ENCODE data around the gene PIK3R3. TPM values are rescaled to one million over a fixed set of nuclear protein-coding genes. Genes with fewer than 3 reads are reported as not detected.

PIK3R3 gene
- total and polyA plus RNA-seq, 9 of the 15 experiments (the other 6 are each of a cell fraction or from before 2014, with no cell fraction given), result 1.4 to 7.7 (median 4.6) TPM

- no peak for TF ChIP-seq RBM17 (IDR thresholded peaks at IDR 0.05; ENCODE audit: borderline replicate concordance, low read depth, low read length)
- TF ChIP-seq EZH2 (IDR thresholded peaks at IDR 0.05; ENCODE audit: borderline replicate concordance, low read depth, low read length), result no peak
- TF ChIP-seq TARDBP (IDR thresholded peaks at IDR 0.05), result no peak
- peak; percentile 29 for TF ChIP-seq CHD7 (IDR thresholded peaks at IDR 0.05; ENCODE audit: low read depth, low read length)
- no peak for TF ChIP-seq HMG20B (CRISPR knock-in tag; IDR thresholded peaks at IDR 0.05)
- TF ChIP-seq ZNF133 (CRISPR knock-in tag; IDR thresholded peaks at IDR 0.05), result no peak
- no peak for TF ChIP-seq ZNF436 (CRISPR knock-in tag; IDR thresholded peaks at IDR 0.05)
- peak; percentile 65 for TF ChIP-seq GABPB1 (CRISPR knock-in tag; IDR thresholded peaks at IDR 0.05)
- TF ChIP-seq MAZ (CRISPR knock-in tag; conservative IDR thresholded peaks at IDR 0.05 in 1 of 2, IDR thresholded peaks at IDR 0.05 in 1 of 2), result peak; percentile 66 to 80
- no peak for TF ChIP-seq NFRKB (IDR thresholded peaks at IDR 0.05; ENCODE audit: low read depth)
- TF ChIP-seq ZNF324 (CRISPR knock-in tag; IDR thresholded peaks at IDR 0.05), result no peak
- peak; percentile 55; the same call in 1 of the 2 replicates for TF ChIP-seq HIVEP1 (CRISPR knock-in tag; IDR thresholded peaks at IDR 0.05)
- no peak for TF ChIP-seq GTF3C2 (IDR thresholded peaks at IDR 0.05; ENCODE audit: borderline replicate concordance, extremely low read depth, insufficient read length)
These were observed 95.3 kb downstream of the PIK3R3 start (continued) for GRCh38 chr1:46036894-46037839.

All from K562 (cell line).